Astrocyte (in vitro differentiated cells and primary cell): ENCODE measurements around the gene TST. TPM values are rescaled to one million over a fixed set of nuclear protein-coding genes. Genes with fewer than 3 reads are reported as not detected.

ENCODE experiments used
- DNase-seq: peaks from one replicate; pipeline ENCODE4 v3.0.0-alpha.2; 2010; ENCODE audit warnings: low read depth
- FAIRE-seq: peaks from 2 replicates; lab custom pipeline; 2011; peaks lifted over from hg19 to GRCh38; lab: Jason Lieb, UNC
- H2AFZ ChIP-seq: 2 replicates; pipeline ENCODE4 v1.6.0; 2012; ENCODE audit warnings: low read depth, low read length, inconsistent platforms
- H3K27ac ChIP-seq: 2 replicates; pipeline ENCODE4 v1.5.1; 2011; ENCODE audit warnings: low read depth, low read length, inconsistent platforms
- H3K27me3 ChIP-seq: 2 replicates; pipeline ENCODE4 v1.6.0; 2011; ENCODE audit warnings: low read length, inconsistent platforms; ENCODE audit not compliant: insufficient read depth
- H3K36me3 ChIP-seq: 2 replicates; pipeline ENCODE4 v1.5.1; 2011; ENCODE audit warnings: low read length, inconsistent platforms; ENCODE audit not compliant: insufficient read depth
- H3K4me1 ChIP-seq: 2 replicates; pipeline ENCODE4 v1.5.1; 2011; ENCODE audit warnings: low read length, inconsistent platforms; ENCODE audit not compliant: insufficient read depth
- H3K4me2 ChIP-seq: 2 replicates; pipeline ENCODE4 v1.6.0; 2012; ENCODE audit warnings: low read length, inconsistent platforms
- H3K4me3 ChIP-seq: 2 replicates; pipeline ENCODE4 v1.5.1; 2011; ENCODE audit warnings: low read depth, mild to moderate bottlenecking, low read length, inconsistent platforms; ENCODE audit not compliant: insufficient read depth
- H3K79me2 ChIP-seq: 2 replicates; pipeline ENCODE4 v1.6.0; 2012; ENCODE audit warnings: mild to moderate bottlenecking, low read length, inconsistent platforms; ENCODE audit not compliant: insufficient read depth
- H3K9ac ChIP-seq: 2 replicates; pipeline ENCODE4 v1.6.0; 2012; ENCODE audit warnings: mild to moderate bottlenecking, low read length, inconsistent platforms
- H3K9me3 ChIP-seq: 2 replicates; pipeline ENCODE4 v1.5.1; 2012; ENCODE audit warnings: low read depth, mild to moderate bottlenecking, low read length, inconsistent platforms; ENCODE audit not compliant: insufficient read depth
- H4K20me1 ChIP-seq: 2 replicates; pipeline ENCODE4 v1.6.0; 2012; ENCODE audit warnings: low read length, inconsistent platforms; ENCODE audit not compliant: insufficient read depth
- H3K27ac Mint-ChIP-seq: one replicate; pipeline ENCODE4 v1.8.0; 2021; ENCODE audit warnings: mild to moderate bottlenecking, mixed read lengths; ENCODE audit not compliant: unreplicated experiment
- H3K27me3 Mint-ChIP-seq: one replicate; pipeline ENCODE4 v1.8.0; 2021; ENCODE audit warnings: low read depth, mixed read lengths; ENCODE audit not compliant: unreplicated experiment
- H3K36me3 Mint-ChIP-seq: one replicate; pipeline ENCODE4 v1.8.0; 2021; ENCODE audit warnings: low read depth, mixed read lengths; ENCODE audit not compliant: unreplicated experiment
- H3K4me1 Mint-ChIP-seq: one replicate; pipeline ENCODE4 v1.8.0; 2021; ENCODE audit warnings: low read depth, mixed read lengths; ENCODE audit not compliant: unreplicated experiment
- H3K4me3 Mint-ChIP-seq: one replicate; pipeline ENCODE4 v1.8.0; 2021; ENCODE audit warnings: mild to moderate bottlenecking, moderate library complexity, mixed read lengths; ENCODE audit not compliant: unreplicated experiment
- H3K9me3 Mint-ChIP-seq: one replicate; pipeline ENCODE4 v1.8.0; 2021; ENCODE audit warnings: mild to moderate bottlenecking, mixed read lengths; ENCODE audit not compliant: unreplicated experiment
- CTCF ChIP-seq: IDR thresholded peaks from 2 replicates; pipeline ENCODE4 v1.5.1; 2011; ENCODE audit warnings: low read depth, mild to moderate bottlenecking, inconsistent platforms, low read length, moderate library complexity; ENCODE audit not compliant: insufficient read depth
- EZH2 ChIP-seq: IDR thresholded peaks from 2 replicates; pipeline ENCODE4 v1.6.1; 2012; ENCODE audit warnings: mild to moderate bottlenecking, low read length, inconsistent platforms; ENCODE audit not compliant: insufficient read depth
- total RNA-seq: library from RNA; stranded (reverse); gene quantifications from 2 replicates; pipeline ENCODE4 v1.2.1, GENCODE V29; 2021

Gene TST
- total RNA-seq, 1 donor from 2014 or later, result 32.2 TPM

DNA sequence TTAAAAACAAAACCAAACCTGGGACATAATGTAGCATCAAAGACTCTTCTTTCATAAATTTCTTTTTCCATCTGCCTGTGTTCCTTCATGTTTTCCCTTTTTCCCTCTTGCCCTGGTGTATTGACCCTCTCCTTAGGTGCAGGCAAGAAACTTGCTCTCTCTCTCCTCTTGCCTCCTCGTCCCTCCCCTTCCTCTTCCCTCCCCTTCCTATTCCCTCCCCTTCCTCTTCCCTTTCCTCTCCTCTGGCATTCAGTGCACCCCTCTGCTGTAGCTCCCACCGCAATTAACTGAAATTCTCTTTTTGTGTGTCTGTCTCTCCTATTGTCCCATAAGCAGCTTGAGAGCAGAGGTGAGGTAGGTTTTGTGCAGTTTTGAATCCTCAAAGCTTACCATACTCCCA, 55.9 kb downstream of the TST start:
- Histone ChIP-seq H3K36me3 (no peaks in the 10 kb centered on the region), H3K27ac (no peak overlapping the region), H2AFZ (no peak overlapping the region), H3K79me2 (no peaks in the 10 kb centered on the region), H3K9ac (no peak overlapping the region), H3K4me3 (no peak overlapping the region), H3K9me3 (no peaks in the 10 kb centered on the region), H3K4me1 (no peaks in the 10 kb centered on the region), H3K27me3 (peaks cover 14% of the 10 kb centered on the region), H4K20me1 (no peaks in the 10 kb centered on the region), H3K4me2 (no peak overlapping the region)
- H3K36me3 Mint-ChIP-seq, result no peaks in the 10 kb centered on the region
- peaks cover 31% of the 10 kb centered on the region for H3K27me3 Mint-ChIP-seq
- TF ChIP-seq EZH2 (no peak), CTCF (no peak)
- no peak overlapping the region for H3K4me3 Mint-ChIP-seq
- DNase-seq (no peak), FAIRE-seq (no peak)
- H3K4me1 Mint-ChIP-seq, result no peaks in the 10 kb centered on the region
- H3K9me3 Mint-ChIP-seq, result peaks cover 2% of the 10 kb centered on the region
- H3K27ac Mint-ChIP-seq, result no peak overlapping the region

GRCh38 chr22:36961626-36962025, 57.6 kb downstream of the TST start:
- FAIRE-seq (no peak), DNase-seq (no peak)
- Mint-ChIP-seq H3K27ac (no peak overlapping the region), H3K4me3 (no peak overlapping the region), H3K4me1 (no peaks in the 10 kb centered on the region), H3K27me3 (peaks cover 31% of the 10 kb centered on the region), H3K9me3 (peaks cover 5% of the 10 kb centered on the region), H3K36me3 (no peaks in the 10 kb centered on the region)
- no peak overlapping the region for H3K27ac ChIP-seq
- H2AFZ ChIP-seq, result no peak overlapping the region
- H3K4me3 ChIP-seq, result no peak overlapping the region
- H3K9ac ChIP-seq, result no peak overlapping the region
- H3K36me3 ChIP-seq, result no peaks in the 10 kb centered on the region
- H3K9me3 ChIP-seq, result no peaks in the 10 kb centered on the region
- no peak overlapping the region for H3K4me2 ChIP-seq
- no peaks in the 10 kb centered on the region for H4K20me1 ChIP-seq
- TF ChIP-seq EZH2, result no peak
- peaks cover 14% of the 10 kb centered on the region for H3K27me3 ChIP-seq
- H3K79me2 ChIP-seq, result no peaks in the 10 kb centered on the region
- no peaks in the 10 kb centered on the region for H3K4me1 ChIP-seq

Other genes with a start within 250 kb of the TST start
- 30.1 and 31.8 TPM in 2 replicates for gene IFT27, start 243.3 kb downstream of the TST start, total RNA-seq
- not detected in 2 replicates for gene PVALB, start 202.4 kb downstream of the TST start, total RNA-seq
- gene NCF4, start 158.4 kb downstream of the TST start, total RNA-seq, result not detected in 2 replicates
- gene CSF2RB, start 105.8 kb downstream of the TST start, total RNA-seq, result 0.09 and 0.31 TPM in 2 replicates
- gene MPST, start 295 bp upstream of the TST start, total RNA-seq, result 65.2 and 67.8 TPM in 2 replicates
- 29.0 and 31.3 TPM in 2 replicates for gene KCTD17, start 32.3 kb upstream of the TST start, total RNA-seq
- gene TMPRSS6, start 90.3 kb upstream of the TST start, total RNA-seq, result not detected in 2 replicates
- gene IL2RB, start 130.5 kb upstream of the TST start, total RNA-seq, result 1.3 and 1.6 TPM in 2 replicates
- gene C1QTNF6, start 168.8 kb upstream of the TST start, total RNA-seq, result 6.0 and 8.4 TPM in 2 replicates
- 0.07 TPM in 1 of 2 replicates, not detected in the other for gene SSTR3, start 193.0 kb upstream of the TST start, total RNA-seq
- gene RAC2, start 224.8 kb upstream of the TST start, total RNA-seq, result 0.61 and 0.65 TPM in 2 replicates